Measurements from ENCODE around the gene ZNF235. TPM values are rescaled to one million over a fixed set of nuclear protein-coding genes. Genes with fewer than 3 reads are reported as not detected.

Gene ZNF235
- total and polyA plus RNA-seq, 2 of the 8 experiments (the other 6 are each of a cell fraction or from before 2014, with no cell fraction given) = 2.0 to 5.3 TPM

DNA sequence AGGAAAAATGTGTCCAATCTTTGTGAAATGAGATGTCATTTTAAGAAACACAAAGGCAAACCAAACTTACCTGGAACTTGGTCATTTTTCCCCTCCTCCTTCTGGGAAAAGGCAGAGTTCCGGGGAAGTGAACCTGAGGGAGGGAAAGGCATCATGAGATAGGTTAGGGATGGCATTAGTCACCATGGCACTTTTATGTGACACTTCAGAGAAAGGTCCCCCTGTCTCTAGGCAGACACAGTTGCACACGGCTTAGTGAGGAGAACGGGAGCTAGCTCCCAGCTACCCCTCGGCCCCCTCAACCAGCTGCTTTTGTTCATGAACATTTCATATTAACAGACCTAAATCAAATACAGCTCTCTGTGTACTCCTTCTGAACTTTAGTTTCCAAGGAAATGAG, 1.5 kb downstream of the ZNF235 start (continued):
- no peak for TF ChIP-seq SP1 (IDR thresholded peaks at IDR 0.05; ENCODE audit: low read depth, low read length)
- no peak for TF ChIP-seq MAFK (IDR thresholded peaks at IDR 0.05; ENCODE audit: low read depth, low read length)
- TF ChIP-seq KDM4A (IDR thresholded peaks at IDR 0.05; ENCODE audit: low read depth, low read length, severe bottlenecking) = no peak
